Middle frontal gyrus (tissue), 1 donor: ENCODE data around the gene CALHM5.
A peak's percentile ranks its signal among the peaks of the same experiment; 100 is the strongest.

Source experiments
- DNase-seq: peaks from one replicate; pipeline ENCODE4 v3.0.0-alpha.2; 2015; ENCODE audit warnings: low spot score; ENCODE audit errors: extremely low spot score

The CALHM5 gene

DNA sequence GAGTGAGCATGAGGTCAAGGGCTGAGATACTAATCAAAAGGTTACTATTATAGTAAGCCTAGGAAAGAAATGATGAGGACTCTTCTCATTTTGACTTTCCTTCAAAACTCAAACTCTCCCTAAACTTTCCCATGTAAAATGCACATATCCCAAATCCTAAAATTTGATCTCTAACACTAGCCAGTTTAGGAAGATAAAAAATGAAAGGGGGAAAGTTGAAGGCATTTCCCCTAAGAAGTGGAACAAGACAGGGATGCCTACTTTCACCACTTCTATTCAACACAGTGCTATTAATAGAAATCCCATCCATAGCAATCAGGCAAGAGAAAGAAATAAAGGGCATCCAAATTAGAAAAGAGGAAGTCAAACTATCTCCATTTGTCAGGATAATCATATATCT lies 2.9 kb upstream of the CALHM5 start:
- no peak for DNase-seq

DNA sequence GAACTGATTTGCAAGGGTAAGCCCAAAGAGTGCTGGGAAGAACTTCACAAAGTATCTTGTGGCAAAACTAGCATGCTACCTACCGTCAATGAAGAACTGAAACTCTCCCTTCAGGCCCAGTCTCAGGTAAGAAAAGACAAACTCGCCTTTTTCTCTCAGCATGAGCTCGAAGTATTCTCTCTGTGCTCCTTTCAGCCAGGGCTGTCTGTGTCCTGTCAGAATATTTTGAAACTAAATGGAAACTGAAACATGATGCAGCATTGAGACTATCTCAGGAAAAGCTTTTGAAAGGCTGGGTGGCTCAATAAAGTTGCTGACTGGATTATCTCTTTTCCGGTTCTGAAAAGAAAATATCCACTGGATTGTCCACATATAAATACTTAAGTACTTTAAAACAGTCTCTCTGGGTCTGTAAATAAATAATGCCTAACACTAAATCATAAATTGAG lies 696 bp downstream of the CALHM5 start:
- no peak for DNase-seq

GRCh38 chr6:116512734-116513133 lies 1.3 kb downstream of the CALHM5 start:
- DNase-seq = no peak

GRCh38 chr6:116513224-116513875 lies 1.9 kb downstream of the CALHM5 start:
- DNase-seq = no peak

- DNase-seq = no peak
Measured at GRCh38 chr6:116514111-116514510, 2.7 kb downstream of the CALHM5 start.

DNA sequence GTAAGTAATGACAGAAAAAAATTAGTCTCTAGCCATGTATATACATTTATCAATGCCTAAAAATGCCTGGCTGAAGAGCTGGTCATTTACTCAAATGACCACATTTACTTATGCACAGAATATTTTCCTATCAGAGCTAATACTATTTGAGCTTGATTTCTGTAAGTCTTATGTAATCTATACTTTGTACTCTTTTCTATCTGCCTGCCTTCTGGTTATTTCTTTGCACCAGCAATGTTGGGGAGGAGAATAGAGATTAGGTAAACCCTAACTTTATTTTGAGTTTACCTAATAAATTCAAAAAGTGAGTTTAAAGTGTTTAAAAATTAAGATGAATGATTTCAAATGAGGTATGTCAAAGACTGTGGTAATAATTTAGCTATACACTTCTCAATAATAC lies 3.7 kb downstream of the CALHM5 start:
- DNase-seq = no peak

DNA sequence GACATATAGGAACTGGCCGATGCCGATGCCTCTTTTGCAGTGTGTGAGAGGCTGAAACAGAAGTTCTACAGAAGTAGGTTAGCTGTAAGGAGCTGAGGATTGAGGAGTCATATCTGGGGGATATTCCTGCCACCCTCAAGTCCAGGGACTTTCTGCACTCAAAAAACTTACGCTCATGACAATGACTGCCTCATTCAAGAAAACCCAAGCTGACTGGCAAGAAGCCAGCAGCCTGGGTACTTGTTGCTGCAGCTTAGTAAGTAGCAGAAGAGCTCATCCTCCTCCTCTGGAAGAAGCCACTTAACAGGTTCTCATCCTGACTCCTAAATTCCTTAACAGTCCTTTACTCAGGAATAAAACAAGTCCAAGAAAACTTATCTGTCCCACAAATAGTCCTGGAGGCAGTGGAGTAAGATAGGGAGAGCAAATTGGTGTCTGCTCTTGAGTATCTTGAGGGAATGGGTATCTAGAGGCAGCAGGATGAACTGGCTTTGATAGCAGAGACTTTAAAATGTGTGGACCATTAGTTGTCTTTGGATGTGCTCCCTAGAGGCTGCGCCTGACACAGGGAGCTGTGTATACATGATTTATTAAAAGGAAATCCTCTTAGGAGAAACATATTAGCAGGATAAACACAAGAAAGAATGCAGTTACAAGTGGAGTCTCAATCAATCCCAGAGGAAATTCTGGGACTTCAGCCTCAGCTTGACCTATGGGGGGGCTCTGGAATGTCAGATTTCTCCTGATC lies 7.4 kb downstream of the CALHM5 start:
- no peak for DNase-seq

- no peak for DNase-seq
Measured at GRCh38 chr6:116522896-116523295, 11.5 kb downstream of the CALHM5 start.

GRCh38 chr6:116524236-116524635 lies 12.8 kb downstream of the CALHM5 start:
- no peak for DNase-seq

DNA sequence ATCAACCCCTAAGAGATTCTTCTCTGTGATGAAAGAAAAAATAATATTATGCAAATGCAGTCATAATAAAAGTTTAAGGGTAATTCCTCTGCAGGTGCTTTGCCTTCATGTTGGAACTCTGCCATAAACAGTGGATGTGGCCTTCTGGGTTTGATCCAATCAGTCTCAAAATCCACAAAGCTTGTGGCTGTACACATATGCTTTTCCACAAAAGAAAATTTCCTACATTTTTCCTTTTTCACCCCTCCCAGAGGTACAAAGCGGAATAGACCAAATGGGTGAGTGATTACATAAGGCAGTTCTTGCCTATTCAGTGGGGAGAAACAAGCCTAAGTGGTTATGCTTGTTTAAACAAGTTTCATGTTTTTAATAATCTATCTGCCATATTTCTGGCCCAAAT lies 16.7 kb downstream of the CALHM5 start:
- no peak for DNase-seq

- DNase-seq = no peak
Measured at GRCh38 chr6:116528780-116529179, 17.3 kb downstream of the CALHM5 start.

- no peak for DNase-seq
Measured at GRCh38 chr6:116529466-116530290, 18.2 kb downstream of the CALHM5 start.

- DNase-seq = no peak
Measured at GRCh38 chr6:116530436-116530835, 19.0 kb downstream of the CALHM5 start.

DNA sequence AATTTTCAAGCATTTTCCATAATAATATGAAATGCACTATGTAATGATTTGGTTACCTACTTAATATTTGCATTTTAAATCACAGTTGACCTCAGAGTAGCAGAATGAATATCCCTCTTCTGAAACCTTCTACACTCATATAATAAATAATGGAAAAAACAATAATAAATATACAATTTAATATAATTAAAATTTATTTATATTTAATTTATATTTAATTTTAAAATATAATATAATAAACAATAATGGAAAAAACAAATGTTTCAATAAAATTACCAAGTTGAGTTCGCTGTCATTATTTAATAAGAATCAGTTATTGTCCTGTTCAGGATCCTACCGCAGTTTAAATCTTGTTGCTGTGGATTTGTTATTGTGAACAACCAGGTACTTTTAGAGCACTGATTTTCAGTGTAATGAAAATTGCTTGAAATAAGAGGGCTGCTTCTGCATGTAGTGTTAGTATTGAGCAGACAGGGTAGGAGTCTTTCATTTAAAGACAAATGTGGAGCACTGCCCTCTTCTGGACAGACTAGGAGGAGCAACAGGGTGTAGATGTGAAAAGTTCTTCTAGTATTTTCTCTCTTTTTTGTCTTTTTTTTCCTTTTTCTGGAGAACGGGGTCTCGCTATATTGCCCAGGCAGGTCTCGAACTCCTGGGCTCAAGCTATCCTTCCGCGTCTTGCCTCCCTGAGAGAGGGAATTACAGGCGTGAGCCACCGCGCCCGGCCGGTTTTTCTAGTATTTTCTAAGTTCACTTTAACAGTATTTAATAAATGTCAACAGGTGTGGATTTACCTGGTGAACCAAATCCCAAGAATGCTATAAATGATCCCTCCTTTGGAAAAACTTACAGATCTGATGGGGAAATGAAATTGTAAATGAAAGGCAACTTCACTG lies 20.5 kb downstream of the CALHM5 start:
- peak; percentile 21 for DNase-seq

GRCh38 chr6:116533233-116533957 lies 22.0 kb downstream of the CALHM5 start:
- no peak for DNase-seq

DNA sequence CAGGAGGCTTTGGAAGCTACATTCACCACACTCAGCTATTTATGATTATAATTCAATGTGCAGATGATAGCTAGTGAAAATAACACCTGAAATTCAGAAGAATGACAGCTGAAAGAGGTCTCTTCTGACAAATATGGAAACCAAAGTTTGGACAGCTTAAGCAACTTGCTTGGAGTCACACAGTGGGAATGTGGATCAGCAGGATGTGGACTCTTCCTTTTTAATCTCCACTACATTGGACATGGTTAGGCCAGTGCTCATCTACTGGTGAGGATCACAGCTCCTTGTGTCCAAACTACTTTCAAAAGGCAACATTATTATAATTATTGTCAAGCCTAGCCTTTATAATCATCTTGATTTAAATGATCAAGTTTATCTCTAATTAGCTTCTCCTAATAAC lies 23.7 kb downstream of the CALHM5 start:
- DNase-seq = no peak

DNA sequence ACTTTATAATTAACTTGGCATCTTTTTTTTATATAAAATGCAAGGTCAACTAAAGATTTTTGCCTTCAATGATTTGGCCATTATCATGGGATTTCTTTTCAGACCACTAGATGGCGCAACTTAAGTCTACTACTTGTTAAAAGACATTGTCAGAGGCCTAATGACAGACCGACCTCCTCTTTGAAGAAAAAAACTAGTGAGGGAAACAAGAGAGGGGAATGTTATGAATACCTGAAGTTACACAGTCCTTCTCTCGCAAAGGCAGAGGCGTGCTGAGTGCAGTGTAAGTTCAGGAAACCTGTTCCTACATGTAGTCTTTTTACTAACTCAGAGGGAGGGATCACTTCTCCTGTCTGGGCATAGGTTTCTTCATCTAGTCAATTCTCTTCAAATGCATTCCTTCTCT lies 24.8 kb downstream of the CALHM5 start:
- no peak for DNase-seq

GRCh38 chr6:116542426-116542825 lies 31.0 kb downstream of the CALHM5 start:
- DNase-seq = no peak

GRCh38 chr6:116543149-116543548 lies 31.7 kb downstream of the CALHM5 start:
- DNase-seq = no peak

DNA sequence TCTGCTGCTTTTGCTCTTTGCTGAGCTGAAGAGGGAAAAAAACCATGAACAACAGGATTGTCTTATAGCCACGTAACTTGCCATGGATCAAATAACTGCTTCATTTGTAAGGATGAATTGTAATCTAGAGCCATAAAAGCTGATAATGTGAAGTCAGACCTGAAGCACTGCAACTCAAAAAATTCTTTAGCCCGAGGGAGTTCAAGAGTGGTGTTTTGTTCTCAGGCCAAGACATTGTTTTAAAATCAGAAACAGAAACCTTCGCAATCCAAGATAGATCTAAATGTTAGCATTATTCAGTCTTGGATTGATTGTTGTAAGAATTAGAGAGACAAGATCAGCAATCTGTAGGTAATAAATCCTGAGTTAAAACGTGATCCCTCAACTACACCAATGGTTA lies 34.2 kb downstream of the CALHM5 start, which contains the start of gene TRAPPC3L:
Gene TRAPPC3L (minus strand): TSS at position 34 of the 400 bp plus-strand sequence. CDS start 170 bp downstream, outside the sequence.
- DNase-seq = no peak
